Calu3 (cell line): ENCODE data around the gene TMEM30B. TPM values are rescaled to one million over a fixed set of nuclear protein-coding genes. Genes with fewer than 3 reads are reported as not detected.

Source experiments
- BruUV-seq: library from RNA; stranded (reverse); fragments of 400-500 nt; replicated peaks from 2 replicates; lab custom pipeline; 2021; lab: Mats Ljungman, UMichigan
- CTCF ChIA-PET: fragments of 300-600 bp; sonication (Branson Sonifier 250); formaldehyde crosslinking; loops from one replicate; lab custom pipeline; 2022; ENCODE audit warnings: antibody characterized with exemption; lab: Charles Lee
- DNase-seq: peaks from one replicate; pipeline ENCODE4 v3.0.0; 2022
- H3K27ac Mint-ChIP-seq: one replicate; pipeline ENCODE4 v1.8.0; 2022; ENCODE audit warnings: mixed read lengths; ENCODE audit not compliant: unreplicated experiment
- H3K27me3 Mint-ChIP-seq: one replicate; pipeline ENCODE4 v1.8.0; 2022; ENCODE audit warnings: mixed read lengths; ENCODE audit not compliant: unreplicated experiment
- H3K36me3 Mint-ChIP-seq: one replicate; pipeline ENCODE4 v1.8.0; 2022; ENCODE audit warnings: mild to moderate bottlenecking, moderate library complexity, mixed read lengths; ENCODE audit not compliant: insufficient read depth, unreplicated experiment
- H3K4me1 Mint-ChIP-seq: one replicate; pipeline ENCODE4 v1.8.0; 2022; ENCODE audit warnings: mild to moderate bottlenecking, low read depth, mixed read lengths; ENCODE audit not compliant: unreplicated experiment
- H3K4me3 Mint-ChIP-seq: one replicate; pipeline ENCODE4 v1.8.0; 2022; ENCODE audit warnings: mild to moderate bottlenecking, low read depth, moderate library complexity, mixed read lengths; ENCODE audit not compliant: unreplicated experiment
- H3K9me3 Mint-ChIP-seq: one replicate; pipeline ENCODE4 v1.8.0; 2022; ENCODE audit warnings: low read depth, mixed read lengths; ENCODE audit not compliant: unreplicated experiment
- intact Hi-C: fragments of 100-400 bp; cut with micrococcal nuclease; formaldehyde crosslinking; loops from one replicate; pipeline ENCODE4 v1.10.0; 2022; ENCODE audit not compliant: unreplicated experiment
- total RNA-seq: library from RNA; stranded (reverse); gene quantifications from 2 replicates; pipeline ENCODE4 v1.2.3, GENCODE V29; 2022
- TF ChIP-seq, protein P1 (sequence below): fragments of 200-600 bp; IDR thresholded peaks from one replicate; pipeline ENCODE4 v1.8.0; 2022; ENCODE audit warnings: antibody characterized with exemption; ENCODE audit not compliant: unreplicated experiment

The TMEM30B gene
- total RNA-seq, 1 experiment from 2014 or later, result 55.5 TPM

GRCh38 chr14:61298824-61299223 is 17.7 kb upstream of the TMEM30B start:
- BruUV-seq, result no TSS peak
- DNase-seq, result no peak
- H3K27me3 Mint-ChIP-seq, result no peaks in the 10 kb centered on the region
- H3K4me1 Mint-ChIP-seq, result peaks cover 9% of the 10 kb centered on the region
- intact Hi-C loops, result loop anchor here (5.0 to 10.0 kb wide), 2 partner anchors 538 to 826 kb away; no protein-coding TSS in a partner anchor
- H3K9me3 Mint-ChIP-seq, result no peaks in the 10 kb centered on the region
- CTCF ChIA-PET, result no interaction called here
- H3K4me3 Mint-ChIP-seq, result no peak overlapping the region
- H3K36me3 Mint-ChIP-seq, result no peaks in the 10 kb centered on the region
- TF ChIP-seq, protein P1, sequence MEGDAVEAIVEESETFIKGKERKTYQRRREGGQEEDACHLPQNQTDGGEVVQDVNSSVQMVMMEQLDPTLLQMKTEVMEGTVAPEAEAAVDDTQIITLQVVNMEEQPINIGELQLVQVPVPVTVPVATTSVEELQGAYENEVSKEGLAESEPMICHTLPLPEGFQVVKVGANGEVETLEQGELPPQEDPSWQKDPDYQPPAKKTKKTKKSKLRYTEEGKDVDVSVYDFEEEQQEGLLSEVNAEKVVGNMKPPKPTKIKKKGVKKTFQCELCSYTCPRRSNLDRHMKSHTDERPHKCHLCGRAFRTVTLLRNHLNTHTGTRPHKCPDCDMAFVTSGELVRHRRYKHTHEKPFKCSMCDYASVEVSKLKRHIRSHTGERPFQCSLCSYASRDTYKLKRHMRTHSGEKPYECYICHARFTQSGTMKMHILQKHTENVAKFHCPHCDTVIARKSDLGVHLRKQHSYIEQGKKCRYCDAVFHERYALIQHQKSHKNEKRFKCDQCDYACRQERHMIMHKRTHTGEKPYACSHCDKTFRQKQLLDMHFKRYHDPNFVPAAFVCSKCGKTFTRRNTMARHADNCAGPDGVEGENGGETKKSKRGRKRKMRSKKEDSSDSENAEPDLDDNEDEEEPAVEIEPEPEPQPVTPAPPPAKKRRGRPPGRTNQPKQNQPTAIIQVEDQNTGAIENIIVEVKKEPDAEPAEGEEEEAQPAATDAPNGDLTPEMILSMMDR, result no peak
- H3K27ac Mint-ChIP-seq, result no peak overlapping the region

DNA sequence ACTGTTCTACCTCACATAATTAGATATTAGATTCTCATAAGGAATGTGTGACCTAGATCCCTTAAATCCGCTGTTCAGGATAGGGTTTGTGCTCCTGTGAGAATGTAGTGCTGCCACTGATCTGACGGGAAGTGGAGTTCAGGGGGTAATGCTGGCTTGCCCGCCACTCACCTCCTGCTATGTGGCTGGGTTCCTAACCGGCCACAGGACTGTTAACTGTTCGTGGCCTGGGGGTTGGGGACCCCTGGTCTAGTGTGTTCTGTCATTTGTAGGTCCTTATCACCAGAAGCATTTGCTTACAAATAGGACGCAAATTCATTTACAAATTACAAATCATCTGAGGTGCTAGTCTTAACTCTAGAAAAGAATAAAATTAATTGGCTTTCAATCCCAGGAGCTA is 16.4 kb upstream of the TMEM30B start:
- CTCF ChIA-PET, result no interaction called here

DNA sequence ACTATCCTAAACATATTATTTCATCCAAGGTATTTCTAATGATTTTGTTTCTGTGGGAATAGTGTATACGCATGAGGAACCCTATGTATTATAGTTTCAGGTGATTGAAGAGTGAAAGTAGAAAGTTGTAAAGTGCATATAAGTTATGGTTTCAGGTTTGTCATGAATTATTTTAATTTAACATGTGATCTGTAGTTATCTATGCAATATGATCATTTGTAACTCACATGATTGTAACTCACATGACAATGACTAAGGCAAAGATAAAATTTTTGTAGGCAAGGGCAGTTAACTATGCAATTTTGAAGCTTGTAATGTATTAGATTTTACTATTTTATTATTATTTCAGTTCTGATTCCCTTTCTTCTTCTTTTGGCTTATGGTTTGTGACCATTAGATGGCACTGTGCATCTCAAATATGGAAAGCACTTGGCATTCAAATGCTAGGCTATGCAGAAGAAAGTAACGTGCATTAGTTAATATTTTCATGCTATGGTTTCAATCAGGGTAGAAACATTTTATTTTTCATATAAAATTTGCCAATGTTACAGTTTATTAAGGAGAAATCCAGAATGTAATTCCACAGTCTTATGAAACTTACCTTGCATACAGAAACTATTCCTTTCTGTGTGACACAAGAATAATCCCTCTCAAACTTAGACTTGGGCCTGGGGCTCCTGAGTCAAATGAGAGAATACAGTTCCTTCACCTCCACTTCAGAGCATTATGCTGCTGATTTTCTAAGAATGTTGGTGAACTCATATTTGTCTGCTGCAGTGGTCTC is 15.8 kb upstream of the TMEM30B start:
- Mint-ChIP-seq H3K4me3 (no peak overlapping the region), H3K27me3 (no peaks in the 10 kb centered on the region), H3K4me1 (peaks cover 9% of the 10 kb centered on the region), H3K27ac (no peak overlapping the region), H3K36me3 (no peaks in the 10 kb centered on the region), H3K9me3 (no peaks in the 10 kb centered on the region)
- DNase-seq, result peak; percentile 25
- intact Hi-C loops, result loop anchor here (2.0 to 10.0 kb wide), 4 partner anchors 142 to 828 kb away; no protein-coding TSS in a partner anchor
- CTCF ChIA-PET, result interaction anchor here (0.9 kb wide), 1 partner anchor 9 kb away, joined by 4 read pairs; no protein-coding TSS in a partner anchor
- BruUV-seq, result no TSS peak
- TF ChIP-seq, protein P1, result peak; percentile 29

More for the DNA sequence above, 16.4 kb upstream of the TMEM30B start:
- Mint-ChIP-seq H3K27ac (no peak overlapping the region), H3K36me3 (no peaks in the 10 kb centered on the region), H3K9me3 (no peaks in the 10 kb centered on the region), H3K4me3 (no peak overlapping the region), H3K27me3 (no peaks in the 10 kb centered on the region), H3K4me1 (peaks cover 9% of the 10 kb centered on the region)
- no peak for DNase-seq
- TF ChIP-seq, protein P1, result no peak
- intact Hi-C loops, result loop anchor here (2.0 to 10.0 kb wide), 4 partner anchors 141 to 827 kb away; no protein-coding TSS in a partner anchor
- no TSS peak for BruUV-seq

- Mint-ChIP-seq H3K4me1 (peaks cover 9% of the 10 kb centered on the region), H3K9me3 (no peaks in the 10 kb centered on the region), H3K27ac (no peak overlapping the region), H3K4me3 (no peak overlapping the region), H3K27me3 (no peaks in the 10 kb centered on the region), H3K36me3 (no peaks in the 10 kb centered on the region)
- TF ChIP-seq, protein P1, result no peak
- no peak for DNase-seq
- intact Hi-C loops, result loop anchor here (2.0 to 10.0 kb wide), 4 partner anchors 143 to 829 kb away; no protein-coding TSS in a partner anchor
- CTCF ChIA-PET, result interaction anchor here (0.9 kb wide), 1 partner anchor 8 kb away, joined by 4 read pairs; no protein-coding TSS in a partner anchor
- no TSS peak for BruUV-seq
Measured at GRCh38 chr14:61296151-61296550, 15.0 kb upstream of the TMEM30B start.
